HepG2 (cell line): ENCODE results near the gene PEX11G. TPM values are rescaled to one million over a fixed set of nuclear protein-coding genes. Genes with fewer than 3 reads are reported as not detected.
A peak's percentile ranks its signal among the peaks of the same experiment; 100 is the strongest.

Source experiments
- ATF7 ChIP-seq, 2 experiments: fragments of 450-650 bp in 1 of 2; sonication (generic) in 1 of 2; formaldehyde crosslinking in 1 of 2; IDR thresholded peaks; 2 replicates each; pipeline versions ENCODE4 v1.4.0 to v1.6.1; 2016 to 2020; ENCODE audit warnings: antibody characterized with exemption in 1 of 2, mild to moderate bottlenecking in 1 of 2, missing genetic modification reagents in 1 of 2
- ATM ChIP-seq: fragments of 450-650 bp; IDR thresholded peaks from 2 replicates; pipeline ENCODE4 v1.7.1; 2017; ENCODE audit warnings: mild to moderate bottlenecking, borderline replicate concordance
- CHCHD3 ChIP-seq: sonication (generic); formaldehyde crosslinking; IDR thresholded peaks from 2 replicates; pipeline ENCODE4 v1.8.0; 2022; ENCODE audit warnings: mild to moderate bottlenecking, missing genetic modification reagents, moderate library complexity
- ETV6 ChIP-seq: sonication (generic); formaldehyde crosslinking; conservative IDR thresholded peaks from 2 replicates; pipeline ENCODE4 v1.4.0; 2020; ENCODE audit warnings: missing genetic modification reagents
- KDM2A ChIP-seq: sonication (generic); formaldehyde crosslinking; IDR thresholded peaks from 2 replicates; pipeline ENCODE4 v1.4.0; 2020; ENCODE audit warnings: low read depth, missing genetic modification reagents, borderline replicate concordance
- STAT5B ChIP-seq: sonication (generic); formaldehyde crosslinking; IDR thresholded peaks from 2 replicates; pipeline ENCODE4 v1.4.0; 2020; ENCODE audit warnings: missing genetic modification reagents
- ZFP37 ChIP-seq: sonication (generic); formaldehyde crosslinking; IDR thresholded peaks from 2 replicates; pipeline ENCODE4 v1.4.0; 2020; ENCODE audit warnings: missing genetic modification reagents, borderline replicate concordance
- ZFY ChIP-seq: sonication (generic); formaldehyde crosslinking; IDR thresholded peaks from 2 replicates; pipeline ENCODE4 v1.4.0; 2020; ENCODE audit warnings: missing genetic modification reagents
- ZNF678 ChIP-seq: sonication (generic); formaldehyde crosslinking; IDR thresholded peaks from 2 replicates; pipeline ENCODE4 v1.4.0; 2020; ENCODE audit warnings: mild to moderate bottlenecking, missing genetic modification reagents
- polyA plus RNA-seq, 8 experiments: library from polyadenylated mRNA; depleted of rRNA in 3 of 8; stranded (reverse) in 7 of 8; unstranded in 1 of 8; fragments of >200 nt; fragmentation: Illumina TruSeq in 4 of 8; extraction: Trizol in 4 of 8; gene quantifications; 2 replicates each; pipeline versions ENCODE4 v1.2.1 to v1.2.3, GENCODE V29; 2011 to 2016; ENCODE audit warnings: low read depth in 4 of 8, missing spikeins in 1 of 8, mixed read lengths in 1 of 8; ENCODE audit not compliant: insufficient read depth in 1 of 8
- total RNA-seq, 5 experiments: library from RNA; depleted of rRNA; stranded (reverse); fragments of >200 nt; fragmentation: Illumina TruSeq; extraction: Trizol; gene quantifications; 2 replicates each; pipeline ENCODE4 v1.2.3, GENCODE V29; 2016; ENCODE audit warnings: low read depth in 1 of 5
- TF ChIP-seq, protein P1 (sequence below): IDR thresholded peaks from 2 replicates; pipeline ENCODE4 v1.6.1; 2016; ENCODE audit warnings: low read depth, missing genetic modification reagents, missing compliant biosample characterization
- TF ChIP-seq, protein P2 (sequence below): sonication (generic); formaldehyde crosslinking; IDR thresholded peaks from 2 replicates; pipeline ENCODE4 v1.5.0; 2020; ENCODE audit warnings: mild to moderate bottlenecking, missing genetic modification reagents, borderline replicate concordance
- TF ChIP-seq, protein P3 (sequence below): IDR thresholded peaks from 2 replicates; pipeline ENCODE4 v1.6.1; 2016

Gene PEX11G
- total and polyA plus RNA-seq, 2 of the 13 experiments (the other 11 are each of a cell fraction or from before 2014, with no cell fraction given): not detected

DNA sequence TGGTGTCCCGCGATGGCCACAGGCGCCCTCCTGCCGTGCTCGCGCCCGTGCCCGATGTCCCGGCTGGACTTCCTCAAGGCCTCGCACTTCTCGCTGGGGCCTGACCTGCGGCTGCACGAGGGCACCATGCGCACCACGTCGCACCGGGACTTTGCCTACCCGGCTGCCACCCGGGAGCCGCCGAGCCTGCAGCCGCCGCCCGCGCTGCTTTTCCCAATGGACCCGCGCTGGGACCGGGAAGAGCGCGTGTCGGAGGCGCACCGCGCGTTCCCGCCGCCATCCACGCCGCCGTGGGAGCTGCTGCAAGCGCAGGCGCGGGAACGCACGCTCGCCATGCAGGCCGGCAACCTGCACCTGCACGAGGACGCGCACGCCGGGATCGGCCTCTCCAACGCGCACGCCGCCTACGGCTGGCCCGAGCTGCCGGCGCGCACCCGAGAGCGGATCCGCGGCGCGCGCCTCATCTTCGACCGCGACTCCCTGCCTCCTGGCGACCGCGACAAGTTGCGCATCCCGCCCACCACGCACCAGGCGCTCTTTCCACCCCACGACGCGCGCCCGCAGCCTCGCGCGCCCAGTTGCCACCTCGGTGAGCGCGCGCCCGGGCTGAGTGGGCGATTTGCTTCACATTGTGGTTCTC lies 12.1 kb upstream of the PEX11G start (continued):
- TF ChIP-seq, protein P1, sequence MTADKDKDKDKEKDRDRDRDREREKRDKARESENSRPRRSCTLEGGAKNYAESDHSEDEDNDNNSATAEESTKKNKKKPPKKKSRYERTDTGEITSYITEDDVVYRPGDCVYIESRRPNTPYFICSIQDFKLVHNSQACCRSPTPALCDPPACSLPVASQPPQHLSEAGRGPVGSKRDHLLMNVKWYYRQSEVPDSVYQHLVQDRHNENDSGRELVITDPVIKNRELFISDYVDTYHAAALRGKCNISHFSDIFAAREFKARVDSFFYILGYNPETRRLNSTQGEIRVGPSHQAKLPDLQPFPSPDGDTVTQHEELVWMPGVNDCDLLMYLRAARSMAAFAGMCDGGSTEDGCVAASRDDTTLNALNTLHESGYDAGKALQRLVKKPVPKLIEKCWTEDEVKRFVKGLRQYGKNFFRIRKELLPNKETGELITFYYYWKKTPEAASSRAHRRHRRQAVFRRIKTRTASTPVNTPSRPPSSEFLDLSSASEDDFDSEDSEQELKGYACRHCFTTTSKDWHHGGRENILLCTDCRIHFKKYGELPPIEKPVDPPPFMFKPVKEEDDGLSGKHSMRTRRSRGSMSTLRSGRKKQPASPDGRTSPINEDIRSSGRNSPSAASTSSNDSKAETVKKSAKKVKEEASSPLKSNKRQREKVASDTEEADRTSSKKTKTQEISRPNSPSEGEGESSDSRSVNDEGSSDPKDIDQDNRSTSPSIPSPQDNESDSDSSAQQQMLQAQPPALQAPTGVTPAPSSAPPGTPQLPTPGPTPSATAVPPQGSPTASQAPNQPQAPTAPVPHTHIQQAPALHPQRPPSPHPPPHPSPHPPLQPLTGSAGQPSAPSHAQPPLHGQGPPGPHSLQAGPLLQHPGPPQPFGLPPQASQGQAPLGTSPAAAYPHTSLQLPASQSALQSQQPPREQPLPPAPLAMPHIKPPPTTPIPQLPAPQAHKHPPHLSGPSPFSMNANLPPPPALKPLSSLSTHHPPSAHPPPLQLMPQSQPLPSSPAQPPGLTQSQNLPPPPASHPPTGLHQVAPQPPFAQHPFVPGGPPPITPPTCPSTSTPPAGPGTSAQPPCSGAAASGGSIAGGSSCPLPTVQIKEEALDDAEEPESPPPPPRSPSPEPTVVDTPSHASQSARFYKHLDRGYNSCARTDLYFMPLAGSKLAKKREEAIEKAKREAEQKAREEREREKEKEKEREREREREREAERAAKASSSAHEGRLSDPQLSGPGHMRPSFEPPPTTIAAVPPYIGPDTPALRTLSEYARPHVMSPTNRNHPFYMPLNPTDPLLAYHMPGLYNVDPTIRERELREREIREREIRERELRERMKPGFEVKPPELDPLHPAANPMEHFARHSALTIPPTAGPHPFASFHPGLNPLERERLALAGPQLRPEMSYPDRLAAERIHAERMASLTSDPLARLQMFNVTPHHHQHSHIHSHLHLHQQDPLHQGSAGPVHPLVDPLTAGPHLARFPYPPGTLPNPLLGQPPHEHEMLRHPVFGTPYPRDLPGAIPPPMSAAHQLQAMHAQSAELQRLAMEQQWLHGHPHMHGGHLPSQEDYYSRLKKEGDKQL (CRISPR knock-in tag): no peak
- TF ChIP-seq KDM2A (CRISPR knock-in tag) (no peak; the same call in 1 of the 2 replicates), ZNF678 (CRISPR knock-in tag) (no peak), ZFP37 (CRISPR knock-in tag) (no peak), ATF7 (IDR thresholded peaks at IDR 0.05) (no peak), ATF7 (CRISPR knock-in tag; IDR thresholded peaks at IDR 0.05) (0 out of 2 replicates have a peak, but pooled peaks have one; percentile 40), CHCHD3 (CRISPR knock-in tag) (peak; percentile 65; the same call in 1 of the 2 replicates), ETV6 (CRISPR knock-in tag) (no peak), STAT5B (no peak), ATM (no peak), ZFY (peak; percentile 67)
- TF ChIP-seq, protein P2, sequence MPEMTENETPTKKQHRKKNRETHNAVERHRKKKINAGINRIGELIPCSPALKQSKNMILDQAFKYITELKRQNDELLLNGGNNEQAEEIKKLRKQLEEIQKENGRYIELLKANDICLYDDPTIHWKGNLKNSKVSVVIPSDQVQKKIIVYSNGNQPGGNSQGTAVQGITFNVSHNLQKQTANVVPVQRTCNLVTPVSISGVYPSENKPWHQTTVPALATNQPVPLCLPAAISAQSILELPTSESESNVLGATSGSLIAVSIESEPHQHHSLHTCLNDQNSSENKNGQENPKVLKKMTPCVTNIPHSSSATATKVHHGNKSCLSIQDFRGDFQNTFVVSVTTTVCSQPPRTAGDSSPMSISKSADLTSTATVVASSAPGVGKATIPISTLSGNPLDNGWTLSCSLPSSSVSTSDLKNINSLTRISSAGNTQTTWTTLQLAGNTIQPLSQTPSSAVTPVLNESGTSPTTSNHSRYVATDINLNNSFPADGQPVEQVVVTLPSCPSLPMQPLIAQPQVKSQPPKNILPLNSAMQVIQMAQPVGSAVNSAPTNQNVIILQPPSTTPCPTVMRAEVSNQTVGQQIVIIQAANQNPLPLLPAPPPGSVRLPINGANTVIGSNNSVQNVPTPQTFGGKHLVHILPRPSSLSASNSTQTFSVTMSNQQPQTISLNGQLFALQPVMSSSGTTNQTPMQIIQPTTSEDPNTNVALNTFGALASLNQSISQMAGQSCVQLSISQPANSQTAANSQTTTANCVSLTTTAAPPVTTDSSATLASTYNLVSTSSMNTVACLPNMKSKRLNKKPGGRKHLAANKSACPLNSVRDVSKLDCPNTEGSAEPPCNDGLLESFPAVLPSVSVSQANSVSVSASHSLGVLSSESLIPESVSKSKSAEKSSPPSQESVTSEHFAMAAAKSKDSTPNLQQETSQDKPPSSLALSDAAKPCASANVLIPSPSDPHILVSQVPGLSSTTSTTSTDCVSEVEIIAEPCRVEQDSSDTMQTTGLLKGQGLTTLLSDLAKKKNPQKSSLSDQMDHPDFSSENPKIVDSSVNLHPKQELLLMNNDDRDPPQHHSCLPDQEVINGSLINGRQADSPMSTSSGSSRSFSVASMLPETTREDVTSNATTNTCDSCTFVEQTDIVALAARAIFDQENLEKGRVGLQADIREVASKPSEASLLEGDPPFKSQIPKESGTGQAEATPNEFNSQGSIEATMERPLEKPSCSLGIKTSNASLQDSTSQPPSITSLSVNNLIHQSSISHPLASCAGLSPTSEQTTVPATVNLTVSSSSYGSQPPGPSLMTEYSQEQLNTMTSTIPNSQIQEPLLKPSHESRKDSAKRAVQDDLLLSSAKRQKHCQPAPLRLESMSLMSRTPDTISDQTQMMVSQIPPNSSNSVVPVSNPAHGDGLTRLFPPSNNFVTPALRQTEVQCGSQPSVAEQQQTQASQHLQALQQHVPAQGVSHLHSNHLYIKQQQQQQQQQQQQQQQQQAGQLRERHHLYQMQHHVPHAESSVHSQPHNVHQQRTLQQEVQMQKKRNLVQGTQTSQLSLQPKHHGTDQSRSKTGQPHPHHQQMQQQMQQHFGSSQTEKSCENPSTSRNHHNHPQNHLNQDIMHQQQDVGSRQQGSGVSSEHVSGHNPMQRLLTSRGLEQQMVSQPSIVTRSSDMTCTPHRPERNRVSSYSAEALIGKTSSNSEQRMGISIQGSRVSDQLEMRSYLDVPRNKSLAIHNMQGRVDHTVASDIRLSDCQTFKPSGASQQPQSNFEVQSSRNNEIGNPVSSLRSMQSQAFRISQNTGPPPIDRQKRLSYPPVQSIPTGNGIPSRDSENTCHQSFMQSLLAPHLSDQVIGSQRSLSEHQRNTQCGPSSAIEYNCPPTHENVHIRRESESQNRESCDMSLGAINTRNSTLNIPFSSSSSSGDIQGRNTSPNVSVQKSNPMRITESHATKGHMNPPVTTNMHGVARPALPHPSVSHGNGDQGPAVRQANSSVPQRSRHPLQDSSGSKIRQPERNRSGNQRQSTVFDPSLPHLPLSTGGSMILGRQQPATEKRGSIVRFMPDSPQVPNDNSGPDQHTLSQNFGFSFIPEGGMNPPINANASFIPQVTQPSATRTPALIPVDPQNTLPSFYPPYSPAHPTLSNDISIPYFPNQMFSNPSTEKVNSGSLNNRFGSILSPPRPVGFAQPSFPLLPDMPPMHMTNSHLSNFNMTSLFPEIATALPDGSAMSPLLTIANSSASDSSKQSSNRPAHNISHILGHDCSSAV (CRISPR knock-in tag): no peak
- TF ChIP-seq, protein P3, sequence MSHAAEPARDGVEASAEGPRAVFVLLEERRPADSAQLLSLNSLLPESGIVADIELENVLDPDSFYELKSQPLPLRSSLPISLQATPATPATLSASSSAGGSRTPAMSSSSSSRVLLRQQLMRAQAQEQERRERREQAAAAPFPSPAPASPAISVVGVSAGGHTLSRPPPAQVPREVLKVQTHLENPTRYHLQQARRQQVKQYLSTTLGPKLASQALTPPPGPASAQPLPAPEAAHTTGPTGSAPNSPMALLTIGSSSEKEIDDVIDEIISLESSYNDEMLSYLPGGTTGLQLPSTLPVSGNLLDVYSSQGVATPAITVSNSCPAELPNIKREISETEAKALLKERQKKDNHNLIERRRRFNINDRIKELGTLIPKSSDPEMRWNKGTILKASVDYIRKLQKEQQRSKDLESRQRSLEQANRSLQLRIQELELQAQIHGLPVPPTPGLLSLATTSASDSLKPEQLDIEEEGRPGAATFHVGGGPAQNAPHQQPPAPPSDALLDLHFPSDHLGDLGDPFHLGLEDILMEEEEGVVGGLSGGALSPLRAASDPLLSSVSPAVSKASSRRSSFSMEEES (CRISPR knock-in tag): no peak
